ENCODE measurements around the gene FBXW11. TPM values are rescaled to one million over a fixed set of nuclear protein-coding genes. Genes with fewer than 3 reads are reported as not detected.

FBXW11 gene
- total RNA-seq, 1 experiment from 2014 or later = 52.2 TPM

- H3K36me3 Mint-ChIP-seq = peaks cover 5% of the 10 kb centered on the region
- DNase-seq (ENCODE audit: low spot score) = no peak
- ChIA-PET POLR2A (no interaction called here), CTCF (interaction anchor here (1.4 kb wide), 1 partner anchor 26 kb away, joined by 6 read pairs; no protein-coding TSS in a partner anchor)
- TF ChIP-seq MAX (CRISPR knock-in tag; IDR thresholded peaks at IDR 0.05) (no peak), ZBTB43 (CRISPR knock-in tag; IDR thresholded peaks at IDR 0.05) (no peak), MXD4 (CRISPR knock-in tag; IDR thresholded peaks at IDR 0.05; ENCODE audit: borderline replicate concordance) (no peak), ARID4B (CRISPR knock-in tag; IDR thresholded peaks at IDR 0.05; ENCODE audit: borderline replicate concordance) (no peak), FOXJ3 (CRISPR knock-in tag; IDR thresholded peaks at IDR 0.05; ENCODE audit: borderline replicate concordance) (no peak), CREB1 (CRISPR knock-in tag; IDR thresholded peaks at IDR 0.05) (no peak), ZNF281 (CRISPR knock-in tag; IDR thresholded peaks at IDR 0.05) (no peak)
- ATAC-seq = no peak
- H3K27me3 Mint-ChIP-seq (ENCODE audit: low read depth) = no peaks in the 10 kb centered on the region
- H3K4me1 Mint-ChIP-seq = peaks cover 22% of the 10 kb centered on the region
- peaks cover 3% of the 10 kb centered on the region for H3K9me3 Mint-ChIP-seq
- H3K4me3 Mint-ChIP-seq = no peak overlapping the region
- no peak overlapping the region; the same call in 1 of the 2 replicates for H3K27ac Mint-ChIP-seq
Observed at GRCh38 chr5:171938358-171938757, 68.1 kb downstream of the FBXW11 start.

- ChIA-PET POLR2A (no interaction called here), CTCF (interaction anchor here (0.6 to 1.4 kb wide), 3 partner anchors 25 to 1556 kb away, joined by 3 to 6 read pairs (median 4); no protein-coding TSS in a partner anchor)
- peaks cover 17% of the 10 kb centered on the region for H3K4me1 Mint-ChIP-seq
- ATAC-seq (no peak), DNase-seq (ENCODE audit: low spot score) (no peak)
- H3K27me3 Mint-ChIP-seq (ENCODE audit: low read depth) = no peaks in the 10 kb centered on the region
- peaks cover 5% of the 10 kb centered on the region for H3K36me3 Mint-ChIP-seq
- H3K9me3 Mint-ChIP-seq = peaks cover 3% of the 10 kb centered on the region
- H3K4me3 Mint-ChIP-seq = no peak overlapping the region
- TF ChIP-seq ZNF671 (CRISPR knock-in tag; IDR thresholded peaks at IDR 0.05) (no peak), ESRRA (CRISPR knock-in tag; IDR thresholded peaks at IDR 0.05; ENCODE audit: borderline replicate concordance) (no peak)
- no peak overlapping the region for H3K27ac Mint-ChIP-seq
Observed at GRCh38 chr5:171937351-171937750, 69.1 kb downstream of the FBXW11 start.

GRCh38 chr5:171934586-171934985 lies 71.9 kb downstream of the FBXW11 start:
- no peak for DNase-seq (ENCODE audit: low spot score)
- POLR2A ChIA-PET = interaction anchor here (0.6 kb wide), 1 partner anchor 87 kb away, joined by 3 read pairs; no protein-coding TSS in a partner anchor

More at GRCh38 chr5:171934586-171934985, 71.9 kb downstream of the FBXW11 start:
- peaks cover 3% of the 10 kb centered on the region for H3K9me3 Mint-ChIP-seq
- H3K27me3 Mint-ChIP-seq (ENCODE audit: low read depth) = no peaks in the 10 kb centered on the region
- CTCF ChIA-PET = interaction anchor here (1.1 kb wide), 1 partner anchor 22 kb away, joined by 3 read pairs; no protein-coding TSS in a partner anchor
- H3K4me1 Mint-ChIP-seq = peaks cover 26% of the 10 kb centered on the region
- H3K27ac Mint-ChIP-seq = no peak overlapping the region
- no peak for TF ChIP-seq ATF1 (CRISPR knock-in tag; IDR thresholded peaks at IDR 0.05)
- TF ChIP-seq SOX15 (CRISPR knock-in tag; IDR thresholded peaks at IDR 0.05) = no peak
- no peak for TF ChIP-seq ZNF219 (CRISPR knock-in tag; IDR thresholded peaks at IDR 0.05; ENCODE audit: borderline replicate concordance)
- no peak for TF ChIP-seq ZBTB43 (CRISPR knock-in tag; IDR thresholded peaks at IDR 0.05)
- TF ChIP-seq CDX4 (CRISPR knock-in tag; IDR thresholded peaks at IDR 0.05; ENCODE audit: borderline replicate concordance) = no peak
- TF ChIP-seq FOXP4 (CRISPR knock-in tag; IDR thresholded peaks at IDR 0.05) = no peak
- TF ChIP-seq E2F1 (CRISPR knock-in tag; IDR thresholded peaks at IDR 0.05) = no peak
- no peak for TF ChIP-seq NR1H2 (CRISPR knock-in tag; IDR thresholded peaks at IDR 0.05)
- H3K36me3 Mint-ChIP-seq = peaks cover 7% of the 10 kb centered on the region
- ATAC-seq = no peak
- no peak overlapping the region for H3K4me3 Mint-ChIP-seq
